DMS153 treated with DMSO at 0.1 percent for 48 hours (cell line): Measurements from ENCODE around the gene MAP3K15.

ENCODE experiments used
- DNase-seq: peaks from one replicate; lab custom pipeline; 2025; ENCODE audit not compliant: unreplicated experiment; lab: John Stamatoyannopoulos, UW

The MAP3K15 gene, protein sequence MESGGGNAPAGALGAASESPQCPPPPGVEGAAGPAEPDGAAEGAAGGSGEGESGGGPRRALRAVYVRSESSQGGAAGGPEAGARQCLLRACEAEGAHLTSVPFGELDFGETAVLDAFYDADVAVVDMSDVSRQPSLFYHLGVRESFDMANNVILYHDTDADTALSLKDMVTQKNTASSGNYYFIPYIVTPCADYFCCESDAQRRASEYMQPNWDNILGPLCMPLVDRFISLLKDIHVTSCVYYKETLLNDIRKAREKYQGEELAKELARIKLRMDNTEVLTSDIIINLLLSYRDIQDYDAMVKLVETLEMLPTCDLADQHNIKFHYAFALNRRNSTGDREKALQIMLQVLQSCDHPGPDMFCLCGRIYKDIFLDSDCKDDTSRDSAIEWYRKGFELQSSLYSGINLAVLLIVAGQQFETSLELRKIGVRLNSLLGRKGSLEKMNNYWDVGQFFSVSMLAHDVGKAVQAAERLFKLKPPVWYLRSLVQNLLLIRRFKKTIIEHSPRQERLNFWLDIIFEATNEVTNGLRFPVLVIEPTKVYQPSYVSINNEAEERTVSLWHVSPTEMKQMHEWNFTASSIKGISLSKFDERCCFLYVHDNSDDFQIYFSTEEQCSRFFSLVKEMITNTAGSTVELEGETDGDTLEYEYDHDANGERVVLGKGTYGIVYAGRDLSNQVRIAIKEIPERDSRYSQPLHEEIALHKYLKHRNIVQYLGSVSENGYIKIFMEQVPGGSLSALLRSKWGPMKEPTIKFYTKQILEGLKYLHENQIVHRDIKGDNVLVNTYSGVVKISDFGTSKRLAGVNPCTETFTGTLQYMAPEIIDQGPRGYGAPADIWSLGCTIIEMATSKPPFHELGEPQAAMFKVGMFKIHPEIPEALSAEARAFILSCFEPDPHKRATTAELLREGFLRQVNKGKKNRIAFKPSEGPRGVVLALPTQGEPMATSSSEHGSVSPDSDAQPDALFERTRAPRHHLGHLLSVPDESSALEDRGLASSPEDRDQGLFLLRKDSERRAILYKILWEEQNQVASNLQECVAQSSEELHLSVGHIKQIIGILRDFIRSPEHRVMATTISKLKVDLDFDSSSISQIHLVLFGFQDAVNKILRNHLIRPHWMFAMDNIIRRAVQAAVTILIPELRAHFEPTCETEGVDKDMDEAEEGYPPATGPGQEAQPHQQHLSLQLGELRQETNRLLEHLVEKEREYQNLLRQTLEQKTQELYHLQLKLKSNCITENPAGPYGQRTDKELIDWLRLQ (N-terminal part only)

DNA sequence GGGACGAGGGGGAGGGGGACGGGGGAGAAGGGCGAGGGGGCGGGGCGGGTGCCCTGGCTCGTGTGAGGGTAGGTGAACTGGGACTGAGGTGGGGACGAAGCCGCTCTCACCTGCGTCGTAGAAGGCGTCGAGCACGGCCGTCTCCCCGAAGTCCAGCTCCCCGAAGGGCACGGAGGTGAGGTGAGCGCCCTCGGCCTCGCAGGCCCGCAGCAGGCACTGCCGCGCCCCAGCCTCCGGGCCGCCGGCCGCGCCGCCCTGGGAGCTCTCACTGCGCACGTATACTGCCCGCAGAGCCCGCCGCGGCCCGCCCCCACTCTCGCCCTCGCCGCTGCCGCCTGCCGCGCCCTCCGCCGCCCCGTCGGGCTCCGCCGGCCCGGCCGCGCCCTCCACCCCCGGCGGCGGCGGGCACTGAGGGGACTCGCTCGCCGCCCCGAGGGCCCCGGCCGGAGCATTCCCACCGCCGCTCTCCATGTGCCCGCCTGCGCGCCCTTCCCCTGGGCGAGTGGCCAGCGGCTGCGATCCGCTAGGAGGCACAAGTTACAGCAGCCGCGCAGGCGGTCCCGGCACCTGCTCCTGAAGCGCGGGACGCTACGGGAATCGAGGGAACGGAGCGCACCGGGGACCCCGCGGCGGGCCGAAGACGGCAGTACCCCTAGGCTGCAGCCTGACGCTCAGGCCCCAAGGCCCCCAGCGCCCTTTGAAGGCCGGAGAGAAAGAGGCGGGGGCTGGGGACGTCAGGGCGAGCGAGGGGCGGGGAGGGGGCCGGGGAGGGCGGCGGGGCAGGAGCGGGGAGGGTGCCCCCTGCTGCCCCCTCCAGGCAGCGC is at the start of gene MAP3K15:
TSS of gene MAP3K15 (minus strand) at position 718 of the 824 bp plus-strand sequence. CDS start at position 471, 247 bp downstream.
- DNase-seq, result no peak

DNA sequence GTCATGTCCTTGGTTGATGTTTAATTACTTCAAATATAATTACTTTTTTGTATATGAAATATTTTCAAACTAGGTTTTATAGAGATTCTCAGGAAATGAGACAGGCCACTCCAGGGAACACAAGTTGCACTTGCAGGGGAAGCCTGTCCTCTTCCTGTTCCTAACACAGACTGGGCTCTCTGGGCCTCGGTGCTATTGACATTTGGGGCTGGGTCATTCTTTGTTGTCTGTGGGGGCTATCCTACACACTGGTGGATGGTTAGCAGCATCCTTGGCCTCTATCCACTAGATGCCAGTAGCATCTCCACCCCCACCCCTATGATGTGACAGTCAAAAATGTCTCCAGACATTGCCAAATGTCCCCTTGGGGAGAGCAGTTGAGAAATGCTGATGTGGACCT is 49.3 kb upstream of the MAP3K15 start:
- no peak for DNase-seq

DNA sequence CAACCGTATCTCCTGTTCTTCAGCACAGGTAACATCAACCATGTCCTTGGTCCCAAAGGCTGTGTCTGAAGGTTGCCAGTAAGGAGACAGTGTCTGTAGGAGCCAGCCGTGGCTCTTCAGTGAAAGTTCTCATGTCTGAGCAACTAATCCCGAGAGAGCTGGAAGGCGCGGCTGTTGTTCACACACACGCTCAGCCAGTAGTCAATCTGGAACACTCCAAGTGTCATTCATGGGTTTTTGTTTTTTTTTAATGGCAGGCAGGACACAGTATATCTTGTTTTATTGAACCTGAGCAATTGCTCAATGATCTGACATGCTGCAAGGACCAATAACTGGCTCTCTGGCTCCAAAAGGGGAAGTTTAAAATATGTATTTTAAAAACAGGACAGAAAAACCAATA is 48.4 kb upstream of the MAP3K15 start:
- DNase-seq, result no peak

DNA sequence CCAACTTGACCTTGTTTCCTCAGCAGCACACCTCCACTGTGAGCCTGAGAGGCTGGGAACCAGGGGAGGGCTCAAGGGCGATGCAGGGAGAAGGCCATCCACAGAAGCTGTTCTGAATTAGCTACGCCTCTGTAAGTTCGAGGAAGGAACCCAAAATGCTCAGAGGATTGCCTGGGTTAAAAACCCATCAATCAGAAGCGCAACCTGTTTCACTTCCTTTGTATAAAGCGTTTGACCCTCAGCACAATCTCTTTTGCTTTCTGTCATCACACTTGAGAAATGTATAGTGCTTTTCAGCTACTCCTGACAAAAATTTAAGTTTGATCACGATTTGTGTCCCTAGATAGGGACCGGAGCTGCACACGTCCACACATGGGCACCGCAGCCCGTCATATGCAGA is 48.0 kb upstream of the MAP3K15 start:
- DNase-seq, result no peak

DNA sequence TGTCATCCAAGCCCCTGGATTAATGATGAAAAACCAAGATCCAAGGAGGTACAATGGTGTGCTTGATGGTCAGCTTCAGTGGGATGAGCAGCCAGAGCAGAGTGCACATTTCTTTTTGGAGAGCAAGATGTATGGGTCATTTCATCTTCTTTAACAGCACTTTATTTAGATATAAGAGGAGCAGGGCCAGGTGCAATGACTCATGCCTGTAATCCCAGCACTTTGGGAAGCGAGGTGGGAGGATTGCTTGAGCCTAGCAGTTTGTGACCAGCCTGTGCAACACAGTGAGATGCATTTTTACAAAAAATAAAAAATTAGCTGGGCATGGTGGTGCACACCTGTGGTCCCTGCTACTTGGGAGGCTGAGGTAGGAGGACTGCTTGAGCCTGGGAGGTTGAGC is 45.3 kb upstream of the MAP3K15 start:
- DNase-seq, result no peak

DNA sequence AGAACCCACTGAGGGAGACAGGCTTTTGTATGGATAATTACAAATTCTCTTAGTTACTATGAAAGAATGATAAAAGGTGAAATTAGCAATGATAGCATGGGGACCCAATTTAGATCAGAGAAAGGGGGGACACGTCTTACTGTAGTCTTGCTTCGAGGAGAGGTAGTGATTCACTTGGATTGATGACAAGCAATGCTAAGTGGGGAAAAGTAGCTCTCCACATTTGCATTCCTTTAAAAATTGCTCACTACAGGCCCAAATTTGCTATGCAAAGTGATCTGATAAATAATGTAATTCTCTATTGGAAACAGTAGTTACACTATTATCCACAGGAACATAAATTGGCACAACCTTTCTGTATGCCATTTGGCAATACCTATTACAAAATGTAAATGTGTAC is 42.5 kb upstream of the MAP3K15 start:
- DNase-seq, result no peak

DNA sequence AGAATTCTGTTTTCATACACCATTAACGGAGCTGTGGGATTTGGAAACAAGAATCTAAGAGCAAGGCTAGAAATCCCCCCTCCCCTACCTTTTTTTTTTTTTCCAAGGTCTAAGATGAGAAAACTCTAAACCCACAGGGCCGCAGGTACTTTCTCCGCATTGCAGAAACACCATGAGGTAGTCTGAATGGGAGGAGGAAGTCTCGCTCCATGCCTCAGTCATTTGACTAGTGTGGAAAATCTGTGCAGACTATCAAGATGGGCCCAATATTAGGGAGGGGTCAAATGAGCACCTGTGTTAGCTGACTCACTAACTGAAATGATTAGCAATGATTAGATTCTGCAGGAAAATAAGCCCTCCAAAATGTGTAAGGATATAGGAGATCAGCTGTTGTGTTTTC is 40.9 kb upstream of the MAP3K15 start:
- no peak for DNase-seq

DNA sequence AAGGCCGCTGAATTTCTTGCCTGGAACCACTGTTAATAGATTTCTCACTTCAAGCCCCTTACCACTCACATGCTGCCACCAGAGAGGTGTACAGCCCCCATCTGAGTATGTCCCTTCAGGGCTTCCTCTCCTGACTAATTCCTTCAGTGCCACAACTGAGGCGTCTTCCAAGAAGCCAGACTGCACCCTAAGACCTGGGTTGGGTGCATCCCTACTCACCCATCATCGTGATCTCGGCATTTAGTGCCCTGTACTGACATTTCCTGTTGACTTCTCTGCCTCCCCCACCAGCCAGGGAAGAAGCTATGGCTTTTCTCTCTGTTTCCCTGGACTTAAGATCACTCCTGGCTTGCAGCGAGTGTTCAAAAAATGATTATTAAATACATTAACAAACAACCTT is 40.4 kb upstream of the MAP3K15 start:
- DNase-seq, result no peak

DNA sequence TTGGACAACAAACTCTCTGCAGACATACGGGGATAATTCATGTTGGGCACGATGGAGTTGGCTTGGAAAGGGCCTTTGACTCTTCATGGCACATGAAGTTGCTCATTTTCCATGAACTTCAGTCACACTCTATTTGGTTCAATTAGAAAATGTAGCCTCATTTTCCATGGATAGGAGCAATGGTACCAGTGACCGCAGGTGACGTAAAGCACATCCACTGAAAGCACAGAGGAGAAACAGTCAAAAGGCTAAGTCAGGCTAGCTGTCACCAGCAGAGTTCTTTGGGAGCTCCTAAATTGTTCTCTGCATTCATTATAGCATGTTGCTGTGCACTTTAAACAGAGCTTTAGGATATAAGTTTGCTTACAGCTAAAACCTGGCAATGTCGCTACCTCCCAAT is 39.9 kb upstream of the MAP3K15 start:
- DNase-seq, result no peak

DNA sequence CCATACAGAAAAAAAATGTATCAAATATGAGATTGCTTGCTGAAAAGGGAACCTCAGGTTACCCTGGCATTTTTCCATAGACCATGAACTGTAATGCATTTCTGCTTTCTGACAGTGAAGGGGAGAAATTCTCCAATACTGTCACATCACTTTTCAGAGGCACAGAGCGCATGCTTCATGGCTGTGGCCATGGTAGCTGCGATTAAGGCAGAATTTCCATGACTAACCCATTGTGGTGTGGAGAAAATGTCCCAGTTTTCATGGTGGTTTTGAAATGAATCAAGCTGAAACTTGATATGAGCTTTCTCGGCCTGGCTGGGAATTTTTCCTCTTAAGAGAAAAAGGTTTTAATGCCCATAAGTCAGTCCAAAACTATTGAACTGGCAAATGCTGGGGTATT is 39.5 kb upstream of the MAP3K15 start:
- DNase-seq, result no peak

DNA sequence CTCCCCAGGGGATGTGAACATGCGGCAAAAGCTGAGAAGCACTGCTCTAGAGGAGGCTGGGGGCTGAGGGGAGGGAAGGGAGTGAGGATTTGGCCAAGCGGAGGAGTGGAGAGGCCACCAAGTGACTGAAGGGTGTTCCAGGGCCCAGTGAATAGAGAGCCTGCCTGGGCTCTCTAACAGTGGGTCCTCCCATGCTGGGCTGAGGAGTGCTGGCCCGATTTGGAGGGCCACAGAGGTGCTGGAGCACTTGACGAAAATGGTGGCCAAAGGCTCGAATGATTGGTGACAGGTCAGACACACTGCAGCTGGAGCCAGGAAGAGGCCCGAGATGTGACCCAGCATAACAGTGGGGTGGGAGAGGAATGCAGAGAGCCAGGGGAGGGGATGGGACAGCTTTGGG is 37.5 kb upstream of the MAP3K15 start:
- DNase-seq, result no peak

DNA sequence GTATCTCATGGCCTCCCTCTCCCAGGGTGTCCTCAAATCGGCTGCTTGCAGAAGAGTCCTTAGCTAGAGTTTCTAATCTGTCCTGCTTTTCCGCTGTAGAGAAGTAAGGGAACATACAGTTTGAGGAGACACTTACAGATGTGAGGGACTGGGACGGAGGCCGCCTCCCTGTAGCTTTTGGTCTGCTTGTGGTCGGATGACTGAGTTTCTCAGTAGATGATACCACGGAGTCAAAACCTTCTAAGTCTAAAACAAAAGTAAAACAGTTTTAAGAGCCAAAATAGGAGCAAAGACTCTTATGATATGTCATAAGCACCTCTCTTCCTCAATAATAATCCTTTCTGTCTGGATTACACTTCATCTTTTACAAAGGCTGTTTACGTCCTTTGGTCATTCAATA is 34.5 kb upstream of the MAP3K15 start:
- no peak for DNase-seq

DNA sequence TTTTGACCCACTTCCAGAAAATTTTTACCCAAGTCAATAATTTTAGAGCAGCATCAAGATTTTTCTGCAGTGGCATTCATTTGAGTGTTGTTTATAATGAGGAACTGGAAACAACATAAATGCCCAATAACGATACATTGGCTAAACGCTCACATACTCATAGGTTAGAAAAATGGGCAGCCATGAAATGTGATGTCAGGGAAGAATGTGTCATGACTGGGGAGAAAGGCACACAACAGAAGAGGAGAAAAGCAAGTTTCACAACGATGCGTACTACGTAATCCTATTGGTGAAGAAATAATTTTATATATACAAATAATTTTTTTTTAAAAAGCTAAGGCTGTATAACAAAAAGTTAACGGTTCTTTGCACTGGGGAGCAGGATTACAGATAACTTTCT is 33.6 kb upstream of the MAP3K15 start:
- DNase-seq, result no peak

DNA sequence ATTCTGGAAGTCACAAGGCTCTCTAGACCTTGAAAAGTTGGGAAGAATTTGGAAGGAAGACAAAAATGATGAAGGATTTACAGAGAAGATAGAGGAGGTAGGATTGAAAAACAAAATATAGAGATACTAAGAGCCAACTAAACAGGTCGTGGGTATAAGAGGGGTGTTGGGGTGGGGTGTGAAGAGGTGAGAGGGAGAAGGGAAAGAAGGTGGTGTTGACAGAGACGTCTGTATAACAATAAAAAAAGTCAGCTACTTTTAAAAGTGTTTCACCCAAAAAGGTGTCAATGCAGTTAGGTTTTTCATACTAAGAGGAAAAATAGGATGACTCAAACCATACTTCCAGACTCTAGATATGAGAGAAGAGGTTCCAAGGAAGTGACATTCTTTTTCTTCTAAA is 33.0 kb upstream of the MAP3K15 start:
- DNase-seq, result no peak

DNA sequence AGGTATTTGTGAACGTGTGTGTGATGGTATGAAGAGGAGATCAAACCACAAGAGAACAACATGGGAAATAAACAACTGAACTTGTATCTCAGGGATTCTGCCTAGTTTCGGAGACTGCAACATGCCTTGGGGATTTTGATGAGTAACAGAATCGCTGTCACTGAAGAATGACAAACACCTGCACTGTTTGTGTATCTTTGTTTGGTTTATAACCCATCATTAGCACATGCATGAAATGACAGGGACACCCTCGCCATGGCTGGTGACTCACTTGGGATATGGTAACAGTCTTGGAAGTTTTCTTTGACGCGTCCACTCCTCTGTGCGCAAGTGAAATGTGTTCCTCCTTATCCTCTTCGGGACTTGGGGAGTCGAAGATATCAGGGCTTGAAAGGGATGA is 30.3 kb upstream of the MAP3K15 start:
- DNase-seq, result no peak

DNA sequence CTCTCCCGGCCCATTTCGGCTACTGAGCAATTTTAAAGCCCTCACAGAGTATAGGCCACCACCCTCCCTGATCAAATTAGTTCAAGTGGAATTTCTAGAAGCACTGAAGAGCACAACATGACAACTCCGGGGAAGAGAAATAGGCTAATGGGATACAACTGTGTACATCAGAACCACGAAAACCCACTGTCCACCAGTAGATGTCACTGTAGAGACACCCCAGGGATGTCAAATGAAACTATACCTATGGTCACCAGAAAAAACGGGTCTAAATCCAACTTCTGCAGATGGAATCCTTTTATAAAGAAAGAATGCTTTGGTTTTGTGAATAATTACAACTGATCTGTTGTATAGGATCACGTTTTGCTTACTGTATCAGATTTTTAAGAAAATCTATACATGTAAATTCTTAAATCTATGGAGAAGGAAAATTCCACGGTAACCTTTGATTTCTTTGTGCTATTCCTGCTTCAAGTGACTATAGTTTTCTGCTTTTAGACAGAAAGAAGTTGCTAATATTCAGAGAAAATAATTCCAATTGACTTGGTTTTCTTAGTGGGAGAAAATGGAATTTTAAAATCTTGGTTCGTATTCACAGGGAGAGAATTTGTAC is 29.5 kb upstream of the MAP3K15 start:
- no peak for DNase-seq

DNA sequence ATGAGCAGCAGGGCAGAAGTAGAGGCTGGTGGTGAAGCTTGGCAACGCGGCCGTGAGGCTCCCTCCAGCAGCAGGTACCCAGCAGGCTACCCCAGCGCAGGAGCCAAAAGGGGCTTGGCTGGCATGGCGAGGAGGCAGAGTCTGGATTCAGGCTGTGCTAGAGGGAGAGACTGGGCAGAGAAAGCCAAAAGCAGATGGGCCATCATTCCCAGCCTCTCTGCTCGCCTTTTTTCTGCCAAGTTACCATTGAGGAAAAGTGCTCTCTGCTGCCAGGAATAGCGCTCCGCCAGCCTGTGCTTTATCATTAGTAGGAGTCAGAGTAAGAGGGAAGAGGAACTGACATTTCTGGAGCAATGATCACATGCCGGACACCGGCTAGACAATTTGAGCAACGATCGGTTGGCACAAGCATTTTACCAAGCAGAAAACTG is 28.7 kb upstream of the MAP3K15 start:
- DNase-seq, result no peak

DNA sequence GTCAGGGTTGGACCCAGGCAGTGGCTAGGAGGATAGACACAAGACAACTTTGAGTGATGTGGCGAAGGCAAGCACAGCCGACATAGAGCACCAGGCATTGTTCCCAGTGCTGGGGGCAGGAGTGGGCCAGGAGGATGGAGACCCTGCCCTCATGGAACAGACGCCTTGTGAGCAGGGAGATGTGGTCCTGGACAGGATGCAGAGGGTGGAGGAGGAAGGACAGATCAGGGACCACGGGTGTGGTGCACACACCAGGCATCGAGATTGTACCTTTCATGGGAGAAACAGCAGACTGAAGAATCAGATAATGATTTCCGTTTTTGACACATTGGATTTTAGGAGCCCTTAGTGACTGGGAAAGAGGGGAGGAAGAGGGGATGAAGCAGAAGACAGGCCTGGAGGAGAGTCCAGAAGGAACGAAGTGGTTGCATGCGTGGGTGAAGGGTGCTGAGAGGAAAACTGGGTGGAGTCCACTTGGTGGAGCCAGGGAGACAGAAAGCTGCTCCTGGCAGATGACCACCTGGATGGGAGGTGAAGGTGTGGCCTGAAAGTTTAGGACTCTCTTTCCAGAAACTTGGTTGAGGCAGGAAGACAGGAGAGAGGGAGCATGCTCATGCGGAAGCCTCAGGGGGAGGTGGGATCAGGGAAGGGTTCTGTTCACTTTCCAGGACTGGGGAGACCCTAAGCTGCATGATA is 27.9 kb upstream of the MAP3K15 start:
- no peak for DNase-seq

DNA sequence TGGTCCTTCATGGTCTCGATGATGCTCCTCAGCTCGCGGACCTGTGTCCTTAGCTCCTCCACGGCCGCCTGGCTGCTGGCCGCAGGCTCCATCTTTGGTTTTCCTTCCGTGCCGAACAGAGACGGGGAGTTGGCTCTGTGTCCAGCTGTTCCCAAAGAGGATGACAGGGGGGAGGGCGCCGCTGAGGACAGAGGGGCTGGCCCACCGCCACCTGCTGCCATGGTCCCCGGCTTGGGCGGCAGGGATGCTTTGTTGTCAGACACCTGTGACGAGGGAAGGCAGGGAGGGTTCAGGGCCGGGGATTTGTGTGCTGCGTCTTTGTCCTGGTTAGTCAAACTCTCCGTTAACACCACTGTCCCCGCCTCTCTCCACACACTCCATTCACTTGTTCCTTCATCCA is 26.6 kb upstream of the MAP3K15 start:
- no peak for DNase-seq

DNA sequence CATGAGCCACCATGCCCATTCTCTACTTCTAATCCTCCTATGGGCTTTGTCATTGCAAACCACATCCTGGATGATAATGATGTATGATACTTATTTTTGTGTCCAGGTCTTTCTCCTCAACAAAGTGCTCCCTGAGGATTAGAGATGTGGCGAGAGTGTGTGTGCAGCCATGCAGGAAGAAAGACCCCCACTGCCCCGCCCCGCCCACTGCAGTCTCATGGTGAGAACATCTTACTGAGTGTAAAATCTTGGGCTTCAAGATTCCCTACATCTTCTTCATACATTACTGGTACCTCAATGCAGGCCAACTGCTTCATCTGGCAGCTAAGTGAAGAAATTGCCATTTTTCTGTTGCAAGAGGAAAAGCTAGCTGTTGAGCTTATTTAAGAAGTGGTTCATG is 25.9 kb upstream of the MAP3K15 start:
- no peak for DNase-seq
